ENCODE measurements around the gene ATG4D.
A peak's percentile ranks its signal among the peaks of the same experiment; 100 is the strongest.

DNA sequence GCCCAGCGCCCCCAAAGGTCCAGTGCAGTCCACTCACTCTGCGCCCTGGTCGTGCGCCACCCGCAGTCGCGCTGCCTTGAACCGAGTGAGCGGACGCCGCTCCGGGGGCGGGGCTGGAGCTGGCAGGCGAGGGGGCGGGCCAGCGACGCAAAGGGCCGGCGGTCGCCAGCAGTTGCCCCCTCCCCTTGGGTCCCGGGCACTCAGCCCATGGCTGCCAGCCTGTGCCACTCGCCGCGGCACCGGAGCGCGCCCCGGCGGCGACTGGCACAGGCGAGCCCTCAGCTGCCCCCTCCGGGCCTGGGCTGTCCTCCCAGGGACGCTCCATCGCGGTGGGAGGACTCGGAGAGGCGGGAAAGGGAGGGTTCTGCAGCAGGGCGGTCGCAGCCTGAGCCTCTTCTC, 26.3 kb upstream of the ATG4D start, which contains the start of gene S1PR5:
- TF ChIP-seq, protein P1, sequence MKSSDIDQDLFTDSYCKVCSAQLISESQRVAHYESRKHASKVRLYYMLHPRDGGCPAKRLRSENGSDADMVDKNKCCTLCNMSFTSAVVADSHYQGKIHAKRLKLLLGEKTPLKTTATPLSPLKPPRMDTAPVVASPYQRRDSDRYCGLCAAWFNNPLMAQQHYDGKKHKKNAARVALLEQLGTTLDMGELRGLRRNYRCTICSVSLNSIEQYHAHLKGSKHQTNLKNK (CRISPR knock-in tag; IDR thresholded peaks at IDR 0.05): no peak
- TF ChIP-seq SP1 (CRISPR knock-in tag; conservative IDR thresholded peaks at IDR 0.05) (0 out of 2 replicates have a peak, but pooled peaks have one; percentile 35), MYBL2 (CRISPR knock-in tag; IDR thresholded peaks at IDR 0.05) (no peak), GTF2I (CRISPR knock-in tag; conservative IDR thresholded peaks at IDR 0.05) (no peak), SMAD3 (CRISPR knock-in tag; IDR thresholded peaks at IDR 0.05; ENCODE audit: borderline replicate concordance) (no peak)
- TF ChIP-seq, protein P2, sequence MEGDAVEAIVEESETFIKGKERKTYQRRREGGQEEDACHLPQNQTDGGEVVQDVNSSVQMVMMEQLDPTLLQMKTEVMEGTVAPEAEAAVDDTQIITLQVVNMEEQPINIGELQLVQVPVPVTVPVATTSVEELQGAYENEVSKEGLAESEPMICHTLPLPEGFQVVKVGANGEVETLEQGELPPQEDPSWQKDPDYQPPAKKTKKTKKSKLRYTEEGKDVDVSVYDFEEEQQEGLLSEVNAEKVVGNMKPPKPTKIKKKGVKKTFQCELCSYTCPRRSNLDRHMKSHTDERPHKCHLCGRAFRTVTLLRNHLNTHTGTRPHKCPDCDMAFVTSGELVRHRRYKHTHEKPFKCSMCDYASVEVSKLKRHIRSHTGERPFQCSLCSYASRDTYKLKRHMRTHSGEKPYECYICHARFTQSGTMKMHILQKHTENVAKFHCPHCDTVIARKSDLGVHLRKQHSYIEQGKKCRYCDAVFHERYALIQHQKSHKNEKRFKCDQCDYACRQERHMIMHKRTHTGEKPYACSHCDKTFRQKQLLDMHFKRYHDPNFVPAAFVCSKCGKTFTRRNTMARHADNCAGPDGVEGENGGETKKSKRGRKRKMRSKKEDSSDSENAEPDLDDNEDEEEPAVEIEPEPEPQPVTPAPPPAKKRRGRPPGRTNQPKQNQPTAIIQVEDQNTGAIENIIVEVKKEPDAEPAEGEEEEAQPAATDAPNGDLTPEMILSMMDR (IDR thresholded peaks at IDR 0.05): no peak
- TF ChIP-seq, protein P3, sequence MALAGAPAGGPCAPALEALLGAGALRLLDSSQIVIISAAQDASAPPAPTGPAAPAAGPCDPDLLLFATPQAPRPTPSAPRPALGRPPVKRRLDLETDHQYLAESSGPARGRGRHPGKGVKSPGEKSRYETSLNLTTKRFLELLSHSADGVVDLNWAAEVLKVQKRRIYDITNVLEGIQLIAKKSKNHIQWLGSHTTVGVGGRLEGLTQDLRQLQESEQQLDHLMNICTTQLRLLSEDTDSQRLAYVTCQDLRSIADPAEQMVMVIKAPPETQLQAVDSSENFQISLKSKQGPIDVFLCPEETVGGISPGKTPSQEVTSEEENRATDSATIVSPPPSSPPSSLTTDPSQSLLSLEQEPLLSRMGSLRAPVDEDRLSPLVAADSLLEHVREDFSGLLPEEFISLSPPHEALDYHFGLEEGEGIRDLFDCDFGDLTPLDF (CRISPR knock-in tag; IDR thresholded peaks at IDR 0.05): no peak
- TF ChIP-seq, protein P4, sequence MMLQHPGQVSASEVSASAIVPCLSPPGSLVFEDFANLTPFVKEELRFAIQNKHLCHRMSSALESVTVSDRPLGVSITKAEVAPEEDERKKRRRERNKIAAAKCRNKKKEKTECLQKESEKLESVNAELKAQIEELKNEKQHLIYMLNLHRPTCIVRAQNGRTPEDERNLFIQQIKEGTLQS (CRISPR knock-in tag; conservative IDR thresholded peaks at IDR 0.05): no peak
